ENCODE data around the gene PXDN.

PXDN gene

GRCh38 chr2:1610096-1610485, 134.2 kb downstream of the PXDN start:
- no peak for DNase-seq (ENCODE audit: low read depth)

GRCh38 chr2:1609485-1610095, 134.7 kb downstream of the PXDN start:
- no peak for DNase-seq (ENCODE audit: low read depth)

- no peak for DNase-seq (ENCODE audit: low read depth)
Observed at GRCh38 chr2:1609040-1609439, 135.3 kb downstream of the PXDN start.

GRCh38 chr2:1607971-1608688, 136.2 kb downstream of the PXDN start:
- no peak for DNase-seq (ENCODE audit: low read depth)

GRCh38 chr2:1607236-1607920, 136.9 kb downstream of the PXDN start:
- no peak for DNase-seq (ENCODE audit: low read depth)

- no peak for DNase-seq (ENCODE audit: low read depth)
Observed at GRCh38 chr2:1606421-1607235, 137.7 kb downstream of the PXDN start.

GRCh38 chr2:1606046-1606400, 138.3 kb downstream of the PXDN start:
- DNase-seq (ENCODE audit: low read depth) = no peak

- DNase-seq (ENCODE audit: low read depth) = no peak
Observed at GRCh38 chr2:1605102-1606045, 138.9 kb downstream of the PXDN start.

GRCh38 chr2:1603521-1603920, 140.8 kb downstream of the PXDN start:
- no peak for DNase-seq (ENCODE audit: low read depth)

- DNase-seq (ENCODE audit: low read depth) = no peak
Observed at GRCh38 chr2:1603059-1603458, 141.3 kb downstream of the PXDN start.

GRCh38 chr2:1602278-1603010, 141.9 kb downstream of the PXDN start:
- DNase-seq (ENCODE audit: low read depth) = no peak

GRCh38 chr2:1601471-1602277, 142.6 kb downstream of the PXDN start:
- no peak for DNase-seq (ENCODE audit: low read depth)

GRCh38 chr2:1601067-1601412, 143.3 kb downstream of the PXDN start:
- DNase-seq (ENCODE audit: low read depth) = no peak

- no peak for DNase-seq (ENCODE audit: low read depth)
Observed at GRCh38 chr2:1600191-1601066, 143.9 kb downstream of the PXDN start.

- DNase-seq (ENCODE audit: low read depth) = no peak
Observed at GRCh38 chr2:1599301-1600085, 144.8 kb downstream of the PXDN start.

GRCh38 chr2:1598800-1599199, 145.5 kb downstream of the PXDN start:
- DNase-seq (ENCODE audit: low read depth) = no peak

GRCh38 chr2:1598041-1598710, 146.1 kb downstream of the PXDN start:
- no peak for DNase-seq (ENCODE audit: low read depth)

GRCh38 chr2:1595274-1595673, 149.0 kb downstream of the PXDN start:
- no peak for DNase-seq (ENCODE audit: low read depth)

Data from stromal cell of bone marrow (primary cell).